ENCODE results near the gene NSD2.

Gene NSD2

GRCh38 chr4:1896658-1896991, 25.4 kb downstream of the NSD2 start:
- ChIA-PET POLR2A (no interaction called here), CTCF (interaction anchor here (0.9 to 7.2 kb wide), 9 partner anchors 10 to 150 kb away, joined by 3 to 196 read pairs (median 58); partner anchors contain the start of gene LETM1)
- no peak overlapping the region for H3K4me3 ChIP-seq (ENCODE audit: low read depth, low read length)
- DNase-seq (ENCODE audit: low read depth, low spot score): no peak
- no peak for TF ChIP-seq CTCF (IDR thresholded peaks at IDR 0.05; ENCODE audit: insufficient read depth, low read length, missing control alignments)

- ChIA-PET POLR2A (no interaction called here), CTCF (interaction anchor here (1.3 to 7.2 kb wide), 15 partner anchors 11 to 205 kb away, joined by 3 to 196 read pairs (median 15); partner anchors contain the start of genes LETM1 and NSD2)
- no peak for TF ChIP-seq CTCF (IDR thresholded peaks at IDR 0.05; ENCODE audit: insufficient read depth, low read length, missing control alignments)
- no peak for DNase-seq (ENCODE audit: low read depth, low spot score)
- no peak overlapping the region for H3K4me3 ChIP-seq (ENCODE audit: low read depth, low read length)
These were observed 26.8 kb downstream of the NSD2 start for GRCh38 chr4:1898007-1898406.

- DNase-seq (ENCODE audit: low read depth, low spot score): no peak
- ChIA-PET CTCF (interaction anchor here (0.7 to 7.2 kb wide), 35 partner anchors 10 to 205 kb away, joined by 3 to 196 read pairs (median 8); partner anchors contain the start of genes LETM1 and NSD2), POLR2A (no interaction called here)
- no peak overlapping the region for H3K4me3 ChIP-seq (ENCODE audit: low read depth, low read length)
- no peak for TF ChIP-seq CTCF (IDR thresholded peaks at IDR 0.05; ENCODE audit: insufficient read depth, low read length, missing control alignments)
These were observed 27.5 kb downstream of the NSD2 start for GRCh38 chr4:1898681-1899080.

- CTCF ChIA-PET: interaction anchor here (0.6 to 7.2 kb wide), 50 partner anchors 9 to 1099 kb away, joined by 3 to 196 read pairs (median 4); partner anchors contain the start of genes FGFR3, LETM1 and NSD2
These were observed 28.2 kb downstream of the NSD2 start for GRCh38 chr4:1899149-1900086.

GRCh38 chr4:1900087-1900433, 28.9 kb downstream of the NSD2 start:
- ChIA-PET CTCF (interaction anchor here (0.6 to 7.2 kb wide), 47 partner anchors 9 to 1098 kb away, joined by 3 to 196 read pairs (median 5); partner anchors contain the start of genes FGFR3 and LETM1), POLR2A (interaction anchor here (0.6 kb wide), 1 partner anchor 92 kb away, joined by 3 read pairs; no protein-coding TSS in a partner anchor)
- H3K4me3 ChIP-seq (ENCODE audit: low read depth, low read length): no peak overlapping the region
- no peak for DNase-seq (ENCODE audit: low read depth, low spot score)
- no peak for TF ChIP-seq CTCF (IDR thresholded peaks at IDR 0.05; ENCODE audit: insufficient read depth, low read length, missing control alignments)

More at GRCh38 chr4:1899149-1900086, 28.2 kb downstream of the NSD2 start:
- DNase-seq (ENCODE audit: low read depth, low spot score): no peak
- POLR2A ChIA-PET: interaction anchor here (0.6 kb wide), 1 partner anchor 92 kb away, joined by 3 read pairs; no protein-coding TSS in a partner anchor
- TF ChIP-seq CTCF (IDR thresholded peaks at IDR 0.05; ENCODE audit: insufficient read depth, low read length, missing control alignments): peak; percentile 74
- H3K4me3 ChIP-seq (ENCODE audit: low read depth, low read length): no peak overlapping the region

GRCh38 chr4:1900624-1901023, 29.4 kb downstream of the NSD2 start:
- no peak for DNase-seq (ENCODE audit: low read depth, low spot score)
- TF ChIP-seq CTCF (IDR thresholded peaks at IDR 0.05; ENCODE audit: insufficient read depth, low read length, missing control alignments): no peak
- POLR2A ChIA-PET: no interaction called here
- CTCF ChIA-PET: interaction anchor here (0.6 to 7.2 kb wide), 28 partner anchors 8 to 207 kb away, joined by 3 to 196 read pairs (median 8); partner anchors contain the start of gene LETM1
- H3K4me3 ChIP-seq (ENCODE audit: low read depth, low read length): no peak overlapping the region
